GM12801 (cell line): ENCODE measurements around the gene PAK5.

Experiments used
- TF ChIP-seq, protein P1 (sequence below): IDR thresholded peaks from one replicate; pipeline ENCODE4 v1.5.1; 2011; ENCODE audit warnings: control low read depth; ENCODE audit not compliant: insufficient read length; ENCODE audit errors: extremely low read depth

PAK5 gene

DNA sequence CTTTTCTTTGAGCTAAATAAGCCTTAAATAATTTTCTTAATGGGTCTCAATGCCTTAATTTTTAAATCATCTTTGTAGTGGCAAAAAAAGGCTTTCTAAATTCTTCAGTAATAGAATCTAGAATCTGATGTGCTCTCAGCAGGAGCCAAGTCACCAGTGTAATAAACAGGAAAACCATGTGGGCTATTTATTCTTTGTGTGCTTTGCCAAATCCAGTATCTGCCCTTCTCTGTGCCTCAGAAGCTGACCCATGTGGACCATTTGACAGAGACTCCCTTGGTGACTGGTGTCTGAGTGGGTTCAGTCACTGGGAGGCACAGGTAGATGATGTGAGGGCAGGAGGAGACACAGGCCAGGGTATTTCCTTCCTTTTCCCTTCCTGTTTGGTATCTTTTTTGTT, 152.9 kb downstream of the PAK5 start:
- TF ChIP-seq, protein P1, sequence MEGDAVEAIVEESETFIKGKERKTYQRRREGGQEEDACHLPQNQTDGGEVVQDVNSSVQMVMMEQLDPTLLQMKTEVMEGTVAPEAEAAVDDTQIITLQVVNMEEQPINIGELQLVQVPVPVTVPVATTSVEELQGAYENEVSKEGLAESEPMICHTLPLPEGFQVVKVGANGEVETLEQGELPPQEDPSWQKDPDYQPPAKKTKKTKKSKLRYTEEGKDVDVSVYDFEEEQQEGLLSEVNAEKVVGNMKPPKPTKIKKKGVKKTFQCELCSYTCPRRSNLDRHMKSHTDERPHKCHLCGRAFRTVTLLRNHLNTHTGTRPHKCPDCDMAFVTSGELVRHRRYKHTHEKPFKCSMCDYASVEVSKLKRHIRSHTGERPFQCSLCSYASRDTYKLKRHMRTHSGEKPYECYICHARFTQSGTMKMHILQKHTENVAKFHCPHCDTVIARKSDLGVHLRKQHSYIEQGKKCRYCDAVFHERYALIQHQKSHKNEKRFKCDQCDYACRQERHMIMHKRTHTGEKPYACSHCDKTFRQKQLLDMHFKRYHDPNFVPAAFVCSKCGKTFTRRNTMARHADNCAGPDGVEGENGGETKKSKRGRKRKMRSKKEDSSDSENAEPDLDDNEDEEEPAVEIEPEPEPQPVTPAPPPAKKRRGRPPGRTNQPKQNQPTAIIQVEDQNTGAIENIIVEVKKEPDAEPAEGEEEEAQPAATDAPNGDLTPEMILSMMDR: no peak

DNA sequence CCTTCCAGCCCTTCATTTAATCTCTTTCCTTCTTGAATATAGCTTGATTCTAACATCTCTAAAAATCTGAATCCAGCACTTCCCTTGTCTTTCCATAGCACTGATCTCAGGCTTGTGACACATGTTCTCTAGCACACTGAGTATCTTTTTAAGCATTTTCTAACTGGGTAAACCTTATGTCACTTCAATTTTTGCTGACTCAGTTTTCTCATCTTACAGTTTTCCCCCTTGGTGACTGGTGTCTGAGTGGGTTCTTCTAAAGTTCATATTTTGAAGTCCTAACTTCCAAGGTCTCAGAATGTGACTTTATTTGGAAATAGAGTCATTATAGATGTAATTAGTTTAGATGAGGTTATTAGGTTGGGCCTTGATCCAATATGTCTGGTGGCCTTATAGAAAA, 153.9 kb downstream of the PAK5 start:
- TF ChIP-seq, protein P1: no peak

DNA sequence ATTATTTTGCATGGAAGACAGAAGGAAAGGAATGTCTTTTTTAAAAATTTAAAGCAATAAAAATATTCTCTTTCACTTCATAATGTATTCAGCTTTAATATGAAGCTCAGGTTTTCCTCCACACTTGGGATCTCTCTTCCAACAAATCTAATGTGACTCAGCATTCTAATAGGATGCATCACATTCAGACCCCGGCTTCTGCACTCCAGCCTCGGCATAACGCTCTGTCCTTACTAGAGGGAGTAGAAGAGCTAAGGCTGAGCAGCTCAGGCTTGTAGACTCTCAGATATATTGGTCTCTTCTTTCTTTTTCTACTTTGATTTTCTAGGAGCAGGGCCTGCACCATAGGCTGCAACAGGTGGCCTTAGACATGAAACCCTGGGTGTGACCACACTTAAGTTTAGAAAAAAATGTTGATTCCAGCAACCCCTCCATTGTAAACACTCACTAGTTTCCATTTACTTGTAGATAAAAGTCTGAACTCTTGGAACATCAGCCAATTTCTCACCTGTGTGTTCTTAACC, 161.7 kb downstream of the PAK5 start:
- TF ChIP-seq, protein P1: no peak

DNA sequence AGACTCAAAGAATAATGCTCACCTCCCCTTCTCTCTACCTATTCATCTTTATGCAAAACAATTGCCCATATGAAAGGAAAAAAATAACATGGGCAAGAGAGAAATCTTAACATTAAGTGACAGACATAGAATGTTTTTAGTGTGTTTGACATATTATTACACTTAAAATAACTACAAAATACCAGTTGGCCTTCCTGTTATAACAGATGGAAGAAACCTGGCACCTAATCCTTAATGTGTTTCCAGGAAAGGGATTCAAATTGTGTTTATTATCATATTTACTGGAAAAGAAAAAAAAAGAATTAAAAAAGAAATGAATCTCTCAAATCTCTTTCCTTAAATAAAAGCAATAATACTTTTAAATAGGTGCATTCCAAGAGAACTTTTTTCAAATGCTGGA, 165.9 kb downstream of the PAK5 start:
- TF ChIP-seq, protein P1: no peak

DNA sequence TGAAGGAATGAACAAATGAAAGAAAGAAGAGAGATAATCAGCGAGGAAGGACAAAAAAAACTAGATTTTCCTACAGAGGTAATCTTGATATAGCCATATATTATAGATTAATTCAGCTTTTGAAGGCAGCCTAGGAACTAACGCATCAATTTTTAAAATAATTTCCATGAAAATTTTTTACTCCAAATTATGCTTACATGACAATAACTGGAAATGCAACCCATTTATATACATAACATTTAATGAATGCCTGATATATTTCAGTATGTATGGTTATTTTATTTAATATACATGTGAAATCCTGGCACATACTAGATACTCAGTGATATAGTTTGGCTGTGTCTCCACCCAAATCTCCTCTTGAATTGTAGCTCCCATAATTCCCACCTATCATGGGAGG, 166.8 kb downstream of the PAK5 start:
- TF ChIP-seq, protein P1: no peak

DNA sequence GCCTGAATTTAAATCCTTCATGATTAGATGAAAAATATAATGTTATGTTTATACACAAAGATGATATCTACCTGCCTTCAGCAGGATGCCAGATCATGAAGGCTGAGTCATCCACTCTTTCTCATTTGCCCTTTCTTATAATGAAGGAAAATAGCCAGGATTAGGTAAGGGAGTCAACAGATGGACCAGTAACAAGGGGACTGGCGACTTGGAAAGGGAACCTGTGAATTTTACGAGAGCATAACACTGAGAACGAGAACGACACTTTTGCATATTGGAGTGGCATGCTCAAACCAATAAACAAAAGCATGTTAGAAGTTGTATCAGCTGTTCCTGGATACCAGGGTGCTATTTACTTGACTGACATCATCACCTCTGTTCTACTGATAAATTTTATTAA, 170.5 kb downstream of the PAK5 start:
- TF ChIP-seq, protein P1: no peak

DNA sequence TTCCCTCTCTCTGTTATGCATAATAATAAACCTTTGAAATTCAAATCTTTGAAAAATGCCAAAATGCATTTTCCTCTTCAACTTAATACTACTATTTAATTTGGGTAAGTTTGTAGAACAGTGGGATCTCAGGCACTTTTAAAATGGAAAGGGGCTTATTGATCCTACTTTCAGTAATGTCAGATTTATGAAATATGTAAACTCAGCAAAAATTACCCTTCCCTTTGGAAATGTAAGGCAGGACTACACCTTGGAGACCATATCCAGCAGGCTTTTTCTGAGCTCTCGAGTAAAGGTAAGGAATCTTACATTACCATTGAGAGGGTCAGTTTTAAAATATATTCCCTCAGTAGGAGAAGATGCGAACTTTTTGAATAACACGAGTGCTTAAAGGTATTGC, 175.5 kb downstream of the PAK5 start:
- TF ChIP-seq, protein P1: no peak
